Thyroid gland (tissue), 4 donors: ENCODE measurements around the gene DTD2.

Experiments used
- CTCF ChIP-seq, 6 experiments: fragments of 200-600 bp in 3 of 6; fragments of 450-650 bp in 3 of 6; sonication (generic) in 3 of 6; IDR thresholded peaks; one replicate each; pipeline ENCODE4 v1.5.1; 2016 to 2019; ENCODE audit warnings: antibody characterized with exemption in 6 of 6, mild to moderate bottlenecking in 2 of 6, inconsistent platforms in 1 of 6, moderate library complexity in 1 of 6
- POLR2A ChIP-seq, 2 donors: fragments of 450-650 bp; IDR thresholded peaks; one replicate each; pipeline ENCODE4 v1.6.1; 2017; ENCODE audit warnings: antibody characterized with exemption in 2 of 2, mild to moderate bottlenecking in 2 of 2, moderate library complexity in 1 of 2

- TF ChIP-seq CTCF (IDR thresholded peaks at IDR 0.05) (no peak), POLR2A (IDR thresholded peaks at IDR 0.05) (no peak)
Observed at GRCh38 chr14:31479027-31479426, 21.7 kb upstream of the DTD2 start.
